H1 (cell line): ENCODE results near the gene NTRK2. TPM values are rescaled to one million over a fixed set of nuclear protein-coding genes. Genes with fewer than 3 reads are reported as not detected.

Experiments used
- CTCF ChIA-PET: fragments of 300-600 bp; sonication (Branson Sonifier 250); formaldehyde crosslinking; loops from one replicate; lab custom pipeline; 2021; ENCODE audit not compliant: partially characterized antibody; lab: Charles Lee
- POLR2A ChIA-PET: fragments of 300-600 bp; sonication (Branson Sonifier 250); formaldehyde crosslinking; loops from one replicate; lab custom pipeline; 2021; ENCODE audit warnings: inconsistent platforms; ENCODE audit not compliant: partially characterized antibody; lab: Charles Lee
- DNase-seq, 2 experiments: peaks; one replicate each; pipeline versions ENCODE4 v3.0.0 to v3.0.0-alpha.2; 2010 to 2022; ENCODE audit warnings: low spot score in 2 of 2, low read depth in 1 of 2, mixed read lengths in 1 of 2
- FAIRE-seq: peaks from 2 replicates; lab custom pipeline; 2011; peaks lifted over from hg19 to GRCh38; lab: Jason Lieb, UNC
- H2AFZ ChIP-seq: 2 replicates; pipeline ENCODE4 v1.8.1; 2012; ENCODE audit warnings: low read length, inconsistent platforms
- H2AK5ac ChIP-seq: 2 replicates; pipeline ENCODE4 v1.6.1; 2013; ENCODE audit warnings: low read depth, low read length
- H2BK120ac ChIP-seq: replicated peaks from 2 replicates; pipeline ENCODE3; 2013; ENCODE audit warnings: low read depth, low read length, inconsistent platforms
- H2BK12ac ChIP-seq: 2 replicates; pipeline ENCODE4 v1.6.1; 2013; ENCODE audit warnings: low read depth, low read length
- H2BK15ac ChIP-seq: 2 replicates; pipeline ENCODE4 v1.6.1; 2013; ENCODE audit warnings: low read length
- H2BK20ac ChIP-seq: 2 replicates; pipeline ENCODE4 v1.6.1; 2013; ENCODE audit warnings: low read length
- H2BK5ac ChIP-seq: 2 replicates; pipeline ENCODE4 v1.6.1; 2013; ENCODE audit warnings: low read depth, low read length
- H3K14ac ChIP-seq: 2 replicates; pipeline ENCODE4 v1.6.1; 2013; ENCODE audit warnings: inconsistent platforms; ENCODE audit not compliant: insufficient read length
- H3K18ac ChIP-seq: 2 replicates; pipeline ENCODE4 v1.6.1; 2013; ENCODE audit warnings: low read length; ENCODE audit errors: extremely low read depth
- H3K23ac ChIP-seq: 2 replicates; pipeline ENCODE4 v1.6.1; 2013; ENCODE audit warnings: inconsistent platforms; ENCODE audit not compliant: insufficient read length
- H3K23me2 ChIP-seq: 2 replicates; pipeline ENCODE4 v1.6.1; 2013; ENCODE audit warnings: low read depth, low read length
- H3K27ac ChIP-seq: 2 replicates; pipeline ENCODE4 v1.6.1; 2011; ENCODE audit warnings: low read depth, low read length, inconsistent platforms
- H3K27me3 ChIP-seq, 4 experiments: replicated peaks in 1 of 4; 1 replicate in 1 of 4; 2 replicates in 3 of 4; pipeline versions ENCODE4 v1.6.1 to v1.8.1; 2011 to 2013; ENCODE audit warnings: low read length in 3 of 4, mild to moderate bottlenecking in 3 of 4, inconsistent platforms in 2 of 4, mixed read lengths in 2 of 4, moderate library complexity in 1 of 4; ENCODE audit not compliant: control insufficient read depth in 3 of 4, insufficient read depth in 3 of 4; ENCODE audit errors: extremely low read depth in 1 of 4
- H3K36me3 ChIP-seq, 4 experiments: 2 replicates each; pipeline versions ENCODE4 v1.6.1 to v1.8.1; 2011 to 2013; ENCODE audit warnings: mild to moderate bottlenecking in 4 of 4, low read length in 3 of 4, moderate library complexity in 2 of 4, control low read depth in 1 of 4, inconsistent platforms in 1 of 4; ENCODE audit not compliant: insufficient read depth in 4 of 4, control insufficient read depth in 2 of 4
- H3K4ac ChIP-seq: replicated peaks from 2 replicates; pipeline ENCODE3; 2013; ENCODE audit warnings: low read length, low read depth, mixed read lengths, inconsistent platforms; ENCODE audit not compliant: insufficient read length
- H3K4me1 ChIP-seq, 4 experiments: replicated peaks in 1 of 4; 1 replicate in 1 of 4; 2 replicates in 3 of 4; pipeline versions ENCODE4 v1.6.1 to v1.8.1; 2011 to 2013; ENCODE audit warnings: low read length in 3 of 4, inconsistent platforms in 2 of 4, mixed read lengths in 1 of 4; ENCODE audit not compliant: insufficient read depth in 4 of 4, control insufficient read depth in 3 of 4
- H3K4me2 ChIP-seq, 2 experiments: 2 replicates each; pipeline versions ENCODE4 v1.6.1 to v1.8.1; 2011 to 2013; ENCODE audit warnings: low read depth in 2 of 2, low read length in 2 of 2, control low read depth in 1 of 2, inconsistent platforms in 1 of 2, mild to moderate bottlenecking in 1 of 2; ENCODE audit not compliant: insufficient read depth in 1 of 2
- H3K4me3 ChIP-seq, 4 experiments: fragments of 200-600, 300-600 bp in 1 of 4; sonication (generic), shearing (Covaris generic), sonication (Bioruptor Twin) in 1 of 4; 2 replicates each; pipeline versions ENCODE4 v1.5.1 to v1.8.1; 2011 to 2016; ENCODE audit warnings: low read length in 4 of 4, low read depth in 3 of 4, control low read depth in 2 of 4, inconsistent platforms in 2 of 4, mild to moderate bottlenecking in 2 of 4, mixed read lengths in 1 of 4, moderate library complexity in 1 of 4; ENCODE audit not compliant: insufficient read depth in 2 of 4; ENCODE audit errors: extremely low read depth in 1 of 4
- H3K56ac ChIP-seq: replicated peaks from 2 replicates; pipeline ENCODE3; 2013; ENCODE audit warnings: low read depth, mild to moderate bottlenecking, mixed read lengths, low read length, inconsistent platforms; ENCODE audit not compliant: insufficient read length
- H3K79me1 ChIP-seq: 2 replicates; pipeline ENCODE4 v1.6.1; 2013; ENCODE audit warnings: low read depth, low read length, control low read depth
- H3K79me2 ChIP-seq, 2 experiments: 2 replicates each; pipeline versions ENCODE4 v1.6.1 to v1.8.1; 2012 to 2013; ENCODE audit warnings: low read length in 2 of 2, mild to moderate bottlenecking in 2 of 2, inconsistent platforms in 1 of 2; ENCODE audit not compliant: insufficient read depth in 2 of 2, control insufficient read depth in 1 of 2
- H3K9ac ChIP-seq, 4 experiments: replicated peaks in 1 of 4; 1 replicate in 1 of 4; 2 replicates in 3 of 4; pipeline versions ENCODE4 v1.6.1 to v1.8.1; 2011 to 2013; ENCODE audit warnings: low read depth in 3 of 4, low read length in 3 of 4, control low read depth in 2 of 4, mild to moderate bottlenecking in 2 of 4, moderate library complexity in 2 of 4, inconsistent platforms in 1 of 4; ENCODE audit errors: extremely low read depth in 1 of 4
- H3K9me3 ChIP-seq, 2 experiments: 2 replicates each; pipeline versions ENCODE4 v1.6.1 to v1.8.1; 2012 to 2013; ENCODE audit warnings: mild to moderate bottlenecking in 2 of 2, moderate library complexity in 2 of 2, control low read depth in 1 of 2, inconsistent platforms in 1 of 2, low read depth in 1 of 2, low read length in 1 of 2, mixed read lengths in 1 of 2; ENCODE audit not compliant: insufficient read depth in 2 of 2
- H4K20me1 ChIP-seq, 2 experiments: replicated peaks in 1 of 2; 2 replicates each; pipeline versions ENCODE3 to v1.8.1; 2011 to 2013; ENCODE audit warnings: inconsistent platforms in 2 of 2, low read length in 2 of 2, mild to moderate bottlenecking in 1 of 2; ENCODE audit not compliant: insufficient read depth in 2 of 2, control insufficient read depth in 1 of 2
- H4K5ac ChIP-seq: 2 replicates; pipeline ENCODE4 v1.6.1; 2013; ENCODE audit warnings: low read length, low read depth, mixed read lengths, inconsistent platforms; ENCODE audit not compliant: insufficient read length
- H4K8ac ChIP-seq: 2 replicates; pipeline ENCODE4 v1.8.0; 2013; ENCODE audit warnings: mild to moderate bottlenecking, moderate library complexity, low read length, inconsistent platforms; ENCODE audit not compliant: insufficient read depth; ENCODE audit errors: extremely low read depth
- H4K91ac ChIP-seq: replicated peaks from 2 replicates; pipeline ENCODE3; 2013; ENCODE audit warnings: low read length, mixed read lengths, inconsistent platforms; ENCODE audit not compliant: insufficient read length
- CBX5 ChIP-seq: fragments of 300-800, 300-1000 bp; sonication (generic); IDR thresholded peaks from 2 replicates; pipeline ENCODE4 v1.7.1; 2016; ENCODE audit warnings: antibody characterized with exemption, low read length, low read depth
- CBX8 ChIP-seq: fragments of 300-800, 300-1000 bp; sonication (generic); IDR thresholded peaks from 2 replicates; pipeline ENCODE4 v1.7.1; 2016; ENCODE audit warnings: low read depth, low read length, borderline replicate concordance
- HDAC6 ChIP-seq: IDR thresholded peaks from one replicate; pipeline ENCODE4 v1.7.1; 2012; ENCODE audit warnings: low read depth, mild to moderate bottlenecking, inconsistent platforms, low read length, moderate library complexity
- NANOG ChIP-seq: IDR thresholded peaks from 2 replicates; pipeline ENCODE4 v1.6.1; 2011; ENCODE audit warnings: low read length, low read depth, mild to moderate bottlenecking, inconsistent platforms; ENCODE audit not compliant: insufficient read depth, poor library complexity, severe bottlenecking
- SP1 ChIP-seq: IDR thresholded peaks from 2 replicates; pipeline ENCODE4 v1.6.1; 2011; ENCODE audit warnings: low read depth, low read length
- WGBS, 2 experiments: shearing (Covaris generic) in 1 of 2; methylation state at CpG; one replicate each; pipeline versions ENCODE4 v1.1.6 to v1.1.7; 2013 to 2015; ENCODE audit warnings: low lambda C conversion rate in 2 of 2, mixed read lengths in 2 of 2, inconsistent platforms in 1 of 2, low coverage in 1 of 2, missing lambda C conversion rate in 1 of 2; ENCODE audit not compliant: insufficient replicate concordance in 2 of 2, insufficient coverage in 1 of 2, insufficient read length in 1 of 2; ENCODE audit errors: extremely low coverage in 1 of 2, missing lambda C conversion rate in 1 of 2; 5-methylcytosine and 5-hydroxymethylcytosine counted together
- polyA plus RNA-seq, 7 experiments: library from polyadenylated mRNA; depleted of rRNA in 3 of 7; stranded (reverse) in 5 of 7; unstranded in 2 of 7; fragments of >200 nt in 5 of 7; fragments of 200-250 nt in 2 of 7; gene quantifications; 1 replicate in 5 of 7; 2 replicates in 1 of 7; 4 replicates in 1 of 7; pipeline versions ENCODE4 v1.2.1 to v1.2.3, GENCODE V29; 2011 to 2013; ENCODE audit warnings: missing spikeins in 2 of 7, mixed read lengths in 2 of 7
- total RNA-seq: library from RNA; stranded (reverse); fragmentation: NEBNext Ultra II Directional; extraction: Animal tissue kit (Norgen Biotek cat#: 25700); gene quantifications from 2 replicates; pipeline ENCODE4 v1.2.1, GENCODE V29; 2021
- TF ChIP-seq, protein P1 (sequence below): IDR thresholded peaks from 2 replicates; pipeline ENCODE4 v1.6.1; 2012; ENCODE audit warnings: inconsistent platforms

NTRK2 gene
- total and polyA plus RNA-seq, 2 of the 8 experiments (the other 6 are each of a cell fraction or from before 2014, with no cell fraction given): 0.03 to 0.04 TPM

DNA sequence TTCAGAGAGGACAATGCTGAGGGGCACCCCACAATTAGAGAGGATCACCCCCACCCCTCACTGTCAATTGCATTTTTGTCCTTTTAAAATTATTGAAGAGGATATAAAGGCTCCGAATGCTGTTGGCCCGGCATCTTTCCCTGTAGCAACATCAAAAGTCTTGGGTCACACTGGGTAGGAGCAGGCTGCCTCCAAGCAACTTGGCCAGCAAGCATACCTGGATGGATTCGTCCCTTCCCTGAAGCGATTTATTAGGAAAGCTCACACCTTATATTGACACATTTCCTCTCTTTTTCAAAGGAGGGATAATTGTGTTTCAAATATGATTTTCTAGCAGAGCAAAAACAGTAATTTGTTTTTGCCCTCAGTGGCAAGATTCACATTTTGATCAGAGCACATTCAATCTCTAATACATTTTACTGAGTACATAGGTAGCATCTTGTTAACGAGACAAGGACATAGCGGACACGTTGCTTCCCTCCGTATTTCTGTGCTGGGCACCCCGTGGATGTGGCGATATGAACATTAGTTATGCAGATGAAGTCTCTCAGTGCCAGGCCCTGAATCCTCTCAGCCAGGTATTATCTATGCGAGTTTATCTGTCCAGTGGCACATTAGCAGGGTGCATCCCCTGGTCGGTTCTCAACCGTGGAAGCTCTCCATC, 321.5 kb downstream of the NTRK2 start:
- H3K23me2 ChIP-seq: no peaks in the 10 kb centered on the region
- H2BK120ac ChIP-seq: no peak overlapping the region
- no peaks in the 10 kb centered on the region for H3K27me3 ChIP-seq
- no peak overlapping the region for H3K4me3 ChIP-seq
- H3K9me3 ChIP-seq: no peaks in the 10 kb centered on the region
- H2AK5ac ChIP-seq: no peak overlapping the region
- POLR2A ChIA-PET: no interaction called here
- H3K79me2 ChIP-seq: no peaks in the 10 kb centered on the region
- no peak overlapping the region for H2BK15ac ChIP-seq
- H3K9ac ChIP-seq: no peak overlapping the region
- H4K5ac ChIP-seq: no peak overlapping the region
- TF ChIP-seq SP1: no peak
- TF ChIP-seq, protein P1, sequence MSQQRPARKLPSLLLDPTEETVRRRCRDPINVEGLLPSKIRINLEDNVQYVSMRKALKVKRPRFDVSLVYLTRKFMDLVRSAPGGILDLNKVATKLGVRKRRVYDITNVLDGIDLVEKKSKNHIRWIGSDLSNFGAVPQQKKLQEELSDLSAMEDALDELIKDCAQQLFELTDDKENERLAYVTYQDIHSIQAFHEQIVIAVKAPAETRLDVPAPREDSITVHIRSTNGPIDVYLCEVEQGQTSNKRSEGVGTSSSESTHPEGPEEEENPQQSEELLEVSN: no peak
- no peak for TF ChIP-seq CBX8
- no peak for TF ChIP-seq HDAC6
- TF ChIP-seq NANOG: no peak
- no peak for TF ChIP-seq CBX5
- TF ChIP-seq, all 59 proteins: peak for 0
- CTCF ChIA-PET: interaction anchor here (2.4 kb wide), 1 partner anchor 24 kb away, joined by 6 read pairs; no protein-coding TSS in a partner anchor
- Histone ChIP-seq H2AFZ (no peak overlapping the region), H4K20me1 (no peaks in the 10 kb centered on the region), H4K91ac (no peak overlapping the region), H4K8ac (no peak overlapping the region), H2BK20ac (no peak overlapping the region), H3K79me1 (no peaks in the 10 kb centered on the region), H3K4ac (no peak overlapping the region), H3K4me1 (no peaks in the 10 kb centered on the region; a peak in 1 of 7 replicates), H3K18ac (no peak overlapping the region), H2BK12ac (no peak overlapping the region), H3K36me3 (no peaks in the 10 kb centered on the region), H3K14ac (no peak overlapping the region), H3K4me2 (no peak overlapping the region), H3K23ac (no peak overlapping the region), H3K56ac (no peak overlapping the region), H3K27ac (no peak overlapping the region), H2BK5ac (no peak overlapping the region)
- FAIRE-seq: no peak
- WGBS, 2 experiments: 92% methylated on average over 13 of the region's 13 CpGs; no CpG with 5 or more reads in 1 of the 2 experiments
- no peak for DNase-seq
